KMS-11 (cell line): ENCODE data around the gene LHFPL6.

ENCODE experiments used
- H2AFZ ChIP-seq: fragments of 200-600 bp; sonication (generic); 2 replicates; pipeline ENCODE4 v1.6.1; 2016; ENCODE audit warnings: antibody characterized with exemption, mixed run types, low read depth
- H3K27ac ChIP-seq: fragments of 200-600 bp; sonication (generic); 2 replicates; pipeline ENCODE4 v1.6.1; 2016; ENCODE audit warnings: mild to moderate bottlenecking, mixed run types
- H3K27me3 ChIP-seq: fragments of 200-600 bp; sonication (generic); 2 replicates; pipeline ENCODE4 v1.6.1; 2017; ENCODE audit warnings: mild to moderate bottlenecking, low read depth, mixed run types, moderate library complexity; ENCODE audit not compliant: insufficient read depth
- H3K36me3 ChIP-seq: fragments of 200-600 bp; sonication (generic); 2 replicates; pipeline ENCODE4 v1.6.1; 2017; ENCODE audit warnings: mild to moderate bottlenecking, mixed run types; ENCODE audit not compliant: insufficient read depth
- H3K4me1 ChIP-seq: fragments of 200-600 bp; sonication (generic); 2 replicates; pipeline ENCODE4 v1.6.1; 2016; ENCODE audit warnings: mild to moderate bottlenecking, low read depth, mixed run types; ENCODE audit not compliant: poor library complexity, severe bottlenecking
- H3K4me2 ChIP-seq: fragments of 200-600 bp; sonication (generic); 2 replicates; pipeline ENCODE4 v1.7.0; 2016; ENCODE audit warnings: mild to moderate bottlenecking, mixed run types
- H3K4me3 ChIP-seq: fragments of 200-600 bp; sonication (generic); IDR thresholded peaks from 2 replicates; pipeline ENCODE4 v1.6.1; 2017; ENCODE audit warnings: low read depth, low read length, mixed read lengths; ENCODE audit not compliant: insufficient read depth
- H3K79me2 ChIP-seq: fragments of 200-600 bp; sonication (generic); 2 replicates; pipeline ENCODE4 v1.6.1; 2016; ENCODE audit warnings: low read depth, mixed run types; ENCODE audit not compliant: insufficient read depth
- H3K9ac ChIP-seq: fragments of 200-600 bp; sonication (generic); 2 replicates; pipeline ENCODE4 v1.6.1; 2016; ENCODE audit warnings: mild to moderate bottlenecking, mixed run types
- H4K20me1 ChIP-seq: fragments of 200-600 bp; sonication (generic); 2 replicates; pipeline ENCODE4 v1.6.1; 2016; ENCODE audit warnings: mild to moderate bottlenecking, mixed run types; ENCODE audit not compliant: insufficient read depth
- TF ChIP-seq, protein P1 (sequence below): fragments of 200-600 bp; sonication (generic); conservative IDR thresholded peaks from 2 replicates; pipeline ENCODE4 v1.6.1; 2017; ENCODE audit warnings: low read depth, mild to moderate bottlenecking, antibody characterized with exemption, low read length, moderate library complexity, mixed read lengths

Gene LHFPL6

DNA sequence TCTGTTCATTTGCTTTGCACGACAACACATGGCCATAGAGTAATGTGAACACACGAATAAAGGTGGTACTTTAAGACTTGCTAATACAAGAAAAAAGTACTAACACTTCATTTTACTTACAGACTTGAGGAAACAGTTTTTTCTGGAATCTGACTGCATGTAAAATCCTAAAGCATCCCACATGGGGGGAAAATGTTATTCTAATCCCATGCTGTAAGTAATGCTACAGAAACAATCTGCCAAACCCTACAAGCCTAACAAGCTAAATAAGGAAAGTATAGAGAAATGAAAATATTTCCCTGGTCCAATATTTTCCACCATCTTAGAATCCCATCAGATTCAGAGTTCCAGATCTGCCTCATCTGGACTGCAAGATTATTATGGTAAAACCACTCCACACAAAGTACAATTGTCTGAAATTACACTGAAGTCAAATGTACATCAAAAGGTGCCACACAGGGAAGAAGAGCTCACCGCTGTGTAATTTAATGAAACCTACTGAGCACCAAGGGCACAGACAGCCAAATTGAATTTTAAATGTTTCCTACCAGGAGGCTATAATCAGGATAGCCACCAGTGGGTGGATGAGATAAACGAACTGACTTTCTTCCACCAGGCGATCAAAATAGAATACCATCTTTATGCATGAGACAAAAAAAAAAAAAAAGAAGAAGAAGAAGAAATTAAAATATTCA is 22.0 kb downstream of the LHFPL6 start:
- TF ChIP-seq, protein P1, sequence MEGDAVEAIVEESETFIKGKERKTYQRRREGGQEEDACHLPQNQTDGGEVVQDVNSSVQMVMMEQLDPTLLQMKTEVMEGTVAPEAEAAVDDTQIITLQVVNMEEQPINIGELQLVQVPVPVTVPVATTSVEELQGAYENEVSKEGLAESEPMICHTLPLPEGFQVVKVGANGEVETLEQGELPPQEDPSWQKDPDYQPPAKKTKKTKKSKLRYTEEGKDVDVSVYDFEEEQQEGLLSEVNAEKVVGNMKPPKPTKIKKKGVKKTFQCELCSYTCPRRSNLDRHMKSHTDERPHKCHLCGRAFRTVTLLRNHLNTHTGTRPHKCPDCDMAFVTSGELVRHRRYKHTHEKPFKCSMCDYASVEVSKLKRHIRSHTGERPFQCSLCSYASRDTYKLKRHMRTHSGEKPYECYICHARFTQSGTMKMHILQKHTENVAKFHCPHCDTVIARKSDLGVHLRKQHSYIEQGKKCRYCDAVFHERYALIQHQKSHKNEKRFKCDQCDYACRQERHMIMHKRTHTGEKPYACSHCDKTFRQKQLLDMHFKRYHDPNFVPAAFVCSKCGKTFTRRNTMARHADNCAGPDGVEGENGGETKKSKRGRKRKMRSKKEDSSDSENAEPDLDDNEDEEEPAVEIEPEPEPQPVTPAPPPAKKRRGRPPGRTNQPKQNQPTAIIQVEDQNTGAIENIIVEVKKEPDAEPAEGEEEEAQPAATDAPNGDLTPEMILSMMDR, result no peak
- no peaks in the 10 kb centered on the region for H3K36me3 ChIP-seq
- H3K79me2 ChIP-seq, result no peaks in the 10 kb centered on the region

DNA sequence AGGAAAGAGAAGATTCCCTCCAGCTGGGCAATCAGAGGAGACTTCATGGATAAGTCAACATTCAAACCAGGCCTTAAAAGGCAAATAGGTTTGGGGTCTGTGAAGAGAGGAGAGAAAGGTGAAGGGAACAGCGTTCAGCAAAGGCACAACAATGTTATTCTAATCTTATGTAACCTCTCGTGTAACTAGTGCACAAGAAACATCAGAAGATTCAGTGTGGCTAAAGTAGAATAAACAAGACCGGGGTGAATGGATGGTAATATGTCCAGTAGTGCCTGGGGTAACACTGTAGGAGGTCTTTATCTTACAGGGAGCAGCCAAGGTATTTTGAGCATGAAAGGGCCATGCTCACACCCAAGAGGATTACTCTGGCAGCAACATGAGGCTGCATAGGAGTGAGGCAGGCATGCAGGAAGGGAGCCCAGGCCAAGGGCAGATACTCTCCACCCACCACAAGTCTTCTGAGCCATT is 24.1 kb downstream of the LHFPL6 start:
- H3K79me2 ChIP-seq, result no peaks in the 10 kb centered on the region
- H3K4me2 ChIP-seq, result no peak overlapping the region
- H3K27ac ChIP-seq, result no peak overlapping the region
- H2AFZ ChIP-seq, result no peak overlapping the region
- no peaks in the 10 kb centered on the region for H3K27me3 ChIP-seq
- no peaks in the 10 kb centered on the region for H3K4me1 ChIP-seq
- H4K20me1 ChIP-seq, result no peaks in the 10 kb centered on the region
- no peak overlapping the region for H3K9ac ChIP-seq
- H3K36me3 ChIP-seq, result no peaks in the 10 kb centered on the region
- TF ChIP-seq, protein P1, result no peak
- H3K4me3 ChIP-seq, result no peak overlapping the region

More for the DNA sequence above, 22.0 kb downstream of the LHFPL6 start:
- no peaks in the 10 kb centered on the region for H3K27me3 ChIP-seq
- no peak overlapping the region for H3K4me3 ChIP-seq
- H3K4me1 ChIP-seq, result no peaks in the 10 kb centered on the region
- no peak overlapping the region for H3K27ac ChIP-seq
- H2AFZ ChIP-seq, result no peak overlapping the region
- H3K4me2 ChIP-seq, result no peak overlapping the region
- H4K20me1 ChIP-seq, result no peaks in the 10 kb centered on the region
- H3K9ac ChIP-seq, result no peak overlapping the region

DNA sequence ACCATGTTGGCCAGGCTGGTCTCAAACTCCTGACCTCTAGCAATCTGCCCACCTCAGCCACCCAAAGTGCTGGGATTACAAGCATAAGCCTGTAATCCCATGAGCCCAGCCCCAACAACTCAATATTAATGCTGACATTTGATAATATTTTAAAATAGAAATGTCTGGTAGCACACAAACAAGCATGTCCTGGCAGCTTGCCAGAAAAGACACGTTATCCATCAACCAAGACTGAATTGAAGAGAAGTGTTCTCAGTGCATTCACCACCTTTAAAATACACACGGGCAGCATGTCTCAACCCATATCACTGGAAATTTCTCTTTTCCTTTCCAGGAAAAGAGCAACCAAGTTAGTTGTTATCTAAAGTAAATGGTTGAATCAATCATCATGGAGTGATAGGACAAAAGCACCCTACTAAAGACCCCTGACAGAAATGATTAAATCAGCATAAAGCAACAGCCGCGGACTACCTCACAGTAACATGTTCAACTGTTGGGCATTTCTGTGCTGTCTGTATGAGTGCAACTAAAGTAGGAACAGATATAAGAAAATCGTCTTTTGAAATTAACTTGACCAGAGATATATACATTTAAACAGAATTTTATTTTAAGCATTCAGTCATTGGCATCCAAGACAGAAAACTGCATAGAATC is 25.0 kb downstream of the LHFPL6 start:
- H2AFZ ChIP-seq, result no peak overlapping the region
- TF ChIP-seq, protein P1, result no peak
- H3K36me3 ChIP-seq, result no peaks in the 10 kb centered on the region
- no peaks in the 10 kb centered on the region for H3K27me3 ChIP-seq
- H3K27ac ChIP-seq, result no peak overlapping the region
- no peaks in the 10 kb centered on the region for H4K20me1 ChIP-seq
- H3K4me1 ChIP-seq, result no peaks in the 10 kb centered on the region
- H3K4me3 ChIP-seq, result no peak overlapping the region
- no peak overlapping the region for H3K9ac ChIP-seq
- no peak overlapping the region for H3K4me2 ChIP-seq
- no peaks in the 10 kb centered on the region for H3K79me2 ChIP-seq

DNA sequence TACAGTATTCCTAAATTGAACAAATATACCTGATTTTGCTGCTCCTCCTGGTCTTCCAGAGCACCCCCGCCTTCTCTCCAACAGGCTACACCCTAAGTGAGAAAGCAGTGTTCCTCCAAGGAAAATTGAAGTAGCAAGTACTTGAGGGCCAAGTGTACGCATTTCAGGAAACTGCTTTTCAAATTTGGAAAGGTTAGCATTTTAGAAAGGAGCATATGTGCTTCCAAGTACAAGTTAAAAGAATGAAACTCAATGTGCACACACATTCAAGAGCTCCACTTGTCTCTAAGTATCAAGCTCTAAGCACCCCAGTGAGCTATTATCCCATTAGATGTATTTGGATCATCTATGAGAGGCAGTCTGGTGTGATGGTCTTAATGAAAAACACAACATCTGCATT is 25.8 kb downstream of the LHFPL6 start:
- Histone ChIP-seq H3K4me1 (no peaks in the 10 kb centered on the region), H3K27me3 (no peaks in the 10 kb centered on the region), H3K27ac (no peak overlapping the region), H3K79me2 (no peaks in the 10 kb centered on the region), H2AFZ (no peak overlapping the region), H3K4me2 (no peak overlapping the region), H4K20me1 (no peaks in the 10 kb centered on the region), H3K4me3 (no peak overlapping the region), H3K36me3 (no peaks in the 10 kb centered on the region), H3K9ac (no peak overlapping the region)
- TF ChIP-seq, protein P1, result no peak
